Measurements from ENCODE around the gene ZFP92. TPM values are rescaled to one million over a fixed set of nuclear protein-coding genes. Genes with fewer than 3 reads are reported as not detected.

Gene ZFP92
- total RNA-seq, 1 donor from 2014 or later = 4.5 TPM

GRCh38 chrX:153407736-153408135, 3.5 kb upstream of the ZFP92 start:
- ATAC-seq (no peak), DNase-seq (no peak)
- H3K27me3 ChIP-seq (ENCODE audit: low read depth) = no peaks in the 10 kb centered on the region
- TF ChIP-seq CTCF (IDR thresholded peaks at IDR 0.05) = no peak
- intact Hi-C loops (cut with DNase I) = no loop called here
- no peak overlapping the region for H3K27ac ChIP-seq
- H3K9me3 ChIP-seq = no peaks in the 10 kb centered on the region
- no peaks in the 10 kb centered on the region for H3K36me3 ChIP-seq
- H3K4me1 ChIP-seq = peaks cover 10% of the 10 kb centered on the region
- no peak overlapping the region for H3K4me3 ChIP-seq

GRCh38 chrX:153408221-153408721, 3.0 kb upstream of the ZFP92 start:
- H3K27me3 ChIP-seq (ENCODE audit: low read depth) = no peaks in the 10 kb centered on the region
- no peak for DNase-seq
- H3K4me3 ChIP-seq = no peak overlapping the region
- TF ChIP-seq CTCF (IDR thresholded peaks at IDR 0.05) = no peak
- no peak overlapping the region for H3K27ac ChIP-seq
- intact Hi-C loops (cut with DNase I) = no loop called here
- no peaks in the 10 kb centered on the region for H3K9me3 ChIP-seq
- ATAC-seq = no peak
- no peaks in the 10 kb centered on the region for H3K36me3 ChIP-seq
- peaks cover 10% of the 10 kb centered on the region for H3K4me1 ChIP-seq

- no peaks in the 10 kb centered on the region for H3K36me3 ChIP-seq
- no peaks in the 10 kb centered on the region for H3K27me3 ChIP-seq (ENCODE audit: low read depth)
- no peak for TF ChIP-seq CTCF (IDR thresholded peaks at IDR 0.05)
- intact Hi-C loops (cut with DNase I) = no loop called here
- DNase-seq = no peak
- no peak overlapping the region for H3K4me3 ChIP-seq
- H3K4me1 ChIP-seq = peaks cover 10% of the 10 kb centered on the region
- no peak overlapping the region for H3K27ac ChIP-seq
- H3K9me3 ChIP-seq = no peaks in the 10 kb centered on the region
- no peak for ATAC-seq
Observed at GRCh38 chrX:153408871-153409351, 2.4 kb upstream of the ZFP92 start.

GRCh38 chrX:153409414-153410101, 1.7 kb upstream of the ZFP92 start:
- Histone ChIP-seq H3K4me1 (peaks cover 10% of the 10 kb centered on the region), H3K27ac (no peak overlapping the region), H3K27me3 (ENCODE audit: low read depth) (no peaks in the 10 kb centered on the region), H3K4me3 (no peak overlapping the region), H3K36me3 (no peaks in the 10 kb centered on the region), H3K9me3 (no peaks in the 10 kb centered on the region)
- DNase-seq (no peak), ATAC-seq (no peak)
- TF ChIP-seq CTCF (IDR thresholded peaks at IDR 0.05) = no peak
- intact Hi-C loops (cut with DNase I) = no loop called here

- no peak for TF ChIP-seq CTCF (IDR thresholded peaks at IDR 0.05)
- no peaks in the 10 kb centered on the region for H3K27me3 ChIP-seq (ENCODE audit: low read depth)
- no peaks in the 10 kb centered on the region for H3K9me3 ChIP-seq
- no peak overlapping the region for H3K27ac ChIP-seq
- no peak overlapping the region for H3K4me3 ChIP-seq
- H3K36me3 ChIP-seq = no peaks in the 10 kb centered on the region
- peaks cover 10% of the 10 kb centered on the region for H3K4me1 ChIP-seq
- ATAC-seq (no peak), DNase-seq (no peak)
- intact Hi-C loops (cut with DNase I) = no loop called here
Observed at GRCh38 chrX:153410373-153410772, 899 bp upstream of the ZFP92 start.
